ENCODE measurements around the gene PSORS1C1.
"Not testable (repeated sequence)": the region's sequence is repeated elsewhere in the genome, so short reads cannot be mapped to it uniquely, and the experiment has no call there.

PSORS1C1 gene

DNA sequence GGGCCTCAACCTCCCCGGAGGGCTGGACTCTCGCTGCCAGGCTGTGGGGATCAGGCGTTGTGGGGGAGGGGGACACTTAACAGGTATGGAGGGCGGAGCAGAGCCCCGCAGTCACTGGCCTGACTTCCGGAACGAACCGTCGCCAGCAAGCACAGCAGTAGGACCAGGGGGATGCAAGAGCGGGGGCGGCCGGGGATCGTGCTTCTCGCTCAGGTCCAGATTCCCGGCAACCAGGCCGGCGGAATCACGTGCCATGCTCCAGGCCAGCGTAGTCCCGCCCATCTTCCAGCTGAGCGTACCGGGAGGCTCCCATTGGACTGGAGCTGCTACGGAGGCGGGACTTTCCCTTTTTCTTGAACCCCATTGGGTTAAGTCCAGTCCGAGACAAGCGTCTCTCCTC is 65.9 kb downstream of the PSORS1C1 start:
- no peak for DNase-seq

DNA sequence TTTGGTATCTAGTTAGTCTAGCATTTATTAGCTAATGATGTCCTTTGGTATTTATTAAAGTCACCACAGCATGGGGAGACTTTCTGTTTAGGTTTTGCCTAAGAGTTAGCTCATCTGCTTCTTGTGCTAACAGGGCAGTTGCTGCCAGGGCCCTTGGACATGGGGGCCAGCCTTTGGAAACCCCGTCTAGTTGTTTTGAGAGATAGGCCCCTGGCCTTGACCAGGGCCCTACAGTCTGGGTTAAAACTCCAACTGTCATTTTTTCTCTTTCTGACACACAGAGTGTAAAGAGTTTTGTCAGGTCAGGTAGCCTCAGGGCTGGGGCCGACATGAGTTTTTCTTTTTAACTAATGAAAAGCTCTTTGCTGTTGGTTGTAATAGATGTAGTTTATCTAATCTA is 68.7 kb downstream of the PSORS1C1 start:
- not testable (repeated sequence) for DNase-seq

DNA sequence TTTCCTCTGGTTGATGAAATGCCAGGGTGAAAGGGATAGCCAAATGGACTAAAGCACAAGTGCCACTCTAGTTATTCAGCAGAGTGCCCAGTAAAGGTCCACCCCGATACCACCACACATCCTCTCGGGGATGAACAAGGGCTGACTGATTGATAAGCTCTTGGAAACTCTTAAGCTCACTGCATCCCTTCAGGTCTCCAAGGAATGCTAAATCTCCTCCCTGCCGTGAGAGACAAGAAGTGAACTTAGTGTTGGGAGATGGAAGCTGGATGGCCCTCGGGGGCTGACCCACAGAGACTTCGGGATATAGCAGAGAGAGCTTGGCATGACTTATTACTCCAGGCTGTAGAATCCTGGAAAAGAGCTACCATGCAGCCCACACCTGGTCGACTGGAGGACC is 69.3 kb downstream of the PSORS1C1 start:
- DNase-seq: not testable (repeated sequence)

DNA sequence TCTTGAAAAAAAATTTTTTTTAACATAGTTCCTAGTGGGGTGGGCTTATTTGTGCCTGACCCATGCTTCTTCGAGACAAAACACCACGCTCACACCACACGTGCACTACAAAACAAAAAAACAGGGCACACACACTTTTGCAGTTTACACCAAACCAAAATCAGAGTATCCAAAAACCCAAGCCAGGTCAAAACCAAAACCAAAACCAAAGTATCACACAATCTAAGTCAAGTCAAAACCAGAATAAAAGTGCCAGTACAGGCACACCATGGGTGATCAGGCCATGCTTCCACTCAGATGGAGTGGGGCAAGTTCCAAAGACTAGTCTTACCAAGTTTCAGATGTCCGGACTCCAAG is 71.1 kb downstream of the PSORS1C1 start:
- not testable (repeated sequence) for DNase-seq

DNA sequence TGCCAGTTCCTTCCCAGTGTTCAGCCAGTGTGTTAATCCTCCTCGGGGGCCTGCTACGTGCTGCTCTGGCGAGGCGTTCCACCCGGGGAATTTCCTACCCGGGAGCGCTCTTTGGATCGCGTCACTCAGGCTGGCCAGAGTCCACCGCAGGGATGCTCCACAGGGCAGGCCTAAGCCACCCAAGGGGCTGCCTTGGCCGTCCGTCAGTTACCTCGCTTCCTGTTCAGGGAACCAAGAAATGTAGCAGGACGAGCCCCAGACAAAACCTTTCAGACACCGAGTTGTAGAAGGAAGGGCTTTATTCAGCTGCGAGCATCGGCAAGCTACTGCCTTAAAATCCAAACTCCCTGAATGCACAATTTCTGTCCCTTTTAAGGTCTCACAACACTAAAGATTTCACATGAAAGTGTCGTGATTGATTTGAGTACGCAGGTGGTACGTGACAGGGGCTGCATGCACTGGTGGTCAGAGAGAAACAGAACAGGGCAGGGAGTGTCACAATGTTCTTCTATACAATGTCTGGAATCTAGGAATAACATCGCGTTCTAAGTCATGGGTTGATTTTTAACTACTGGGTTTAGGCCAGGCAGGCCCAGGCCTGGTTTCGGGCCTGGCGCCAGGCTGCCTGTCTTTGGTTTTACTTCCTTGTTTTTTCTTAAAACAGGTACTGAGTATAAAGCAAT is 71.6 kb downstream of the PSORS1C1 start:
- DNase-seq: no peak

DNA sequence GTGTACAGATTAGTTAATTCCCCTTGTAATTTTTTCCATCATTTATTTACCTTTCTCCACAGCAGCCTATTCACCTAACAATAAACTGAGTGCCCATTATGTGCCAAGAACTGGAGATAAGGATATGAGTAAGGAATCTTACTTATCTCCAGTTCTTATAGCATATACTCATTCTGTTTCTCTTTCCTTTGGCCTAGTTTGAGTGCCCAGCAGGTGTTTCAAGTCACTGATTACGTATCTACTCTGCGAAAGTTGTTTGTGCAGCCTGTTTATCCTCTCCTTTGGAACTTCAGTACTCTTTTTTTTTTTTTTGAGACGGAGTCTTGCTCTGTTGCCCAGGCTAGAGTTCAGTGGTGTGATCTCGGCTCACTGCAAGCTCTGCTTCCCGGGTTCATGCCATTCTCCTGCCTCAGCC is 73.2 kb downstream of the PSORS1C1 start:
- DNase-seq: no peak

DNA sequence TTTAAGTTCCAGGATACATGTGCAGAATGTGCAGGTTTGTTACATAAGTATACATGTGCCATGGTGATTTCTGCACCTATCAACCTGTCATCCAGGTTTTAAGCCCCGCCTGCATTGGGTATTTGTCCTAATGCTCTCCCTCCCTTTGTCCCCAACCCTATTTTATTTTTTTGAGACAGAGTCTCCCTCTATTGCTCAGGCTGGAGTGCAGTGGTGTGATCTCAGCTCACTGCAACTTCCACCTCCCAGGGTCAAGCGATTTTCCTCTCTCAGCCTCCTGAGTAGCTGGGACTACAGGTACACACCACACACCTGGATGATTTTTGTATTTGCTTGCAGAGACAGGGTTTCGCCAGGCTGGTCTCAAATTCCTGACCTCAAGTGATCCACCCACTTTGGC is 74.6 kb downstream of the PSORS1C1 start:
- DNase-seq: not testable (repeated sequence)

Data from effector CD4-positive, alpha-beta T cell (primary cell).